ENCODE results near the gene CREB1.

DNA sequence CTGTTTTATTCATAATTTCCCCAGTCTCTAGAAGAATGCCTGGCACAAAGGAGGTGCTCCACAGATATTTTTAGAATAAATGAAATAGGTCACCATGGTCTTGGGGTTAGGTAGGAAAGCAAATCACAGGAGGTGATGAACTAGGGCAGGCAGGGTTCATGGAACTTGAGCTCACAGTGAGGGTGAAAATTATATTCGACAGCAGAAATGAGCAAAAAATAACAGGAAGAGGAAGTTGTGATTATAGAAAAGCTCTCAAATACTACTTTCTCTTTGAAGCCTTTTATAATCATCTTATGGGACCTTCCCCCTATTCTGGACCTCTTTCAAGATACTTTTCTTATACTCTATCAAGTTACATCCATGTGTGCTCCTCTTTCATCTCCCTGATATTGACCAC lies 4.5 kb upstream of the CREB1 start:
- TF ChIP-seq POLR2AphosphoS5 (IDR thresholded peaks at IDR 0.05; ENCODE audit: borderline replicate concordance, low read depth, low read length) (no peak), FOXP2 (optimal IDR thresholded peaks at IDR 0.05; ENCODE audit: control extremely low read depth, extremely low read length, insufficient read depth) (no peak), EZH2 (IDR thresholded peaks at IDR 0.05) (no peak)
